ENCODE data around the gene SLC10A7. TPM values are rescaled to one million over a fixed set of nuclear protein-coding genes. Genes with fewer than 3 reads are reported as not detected.

Gene SLC10A7
- total and polyA plus RNA-seq, 10 of the 15 experiments (the other 5 are each of a cell fraction or from before 2014, with no cell fraction given): 4.6 to 23.7 (median 15.6) TPM

DNA sequence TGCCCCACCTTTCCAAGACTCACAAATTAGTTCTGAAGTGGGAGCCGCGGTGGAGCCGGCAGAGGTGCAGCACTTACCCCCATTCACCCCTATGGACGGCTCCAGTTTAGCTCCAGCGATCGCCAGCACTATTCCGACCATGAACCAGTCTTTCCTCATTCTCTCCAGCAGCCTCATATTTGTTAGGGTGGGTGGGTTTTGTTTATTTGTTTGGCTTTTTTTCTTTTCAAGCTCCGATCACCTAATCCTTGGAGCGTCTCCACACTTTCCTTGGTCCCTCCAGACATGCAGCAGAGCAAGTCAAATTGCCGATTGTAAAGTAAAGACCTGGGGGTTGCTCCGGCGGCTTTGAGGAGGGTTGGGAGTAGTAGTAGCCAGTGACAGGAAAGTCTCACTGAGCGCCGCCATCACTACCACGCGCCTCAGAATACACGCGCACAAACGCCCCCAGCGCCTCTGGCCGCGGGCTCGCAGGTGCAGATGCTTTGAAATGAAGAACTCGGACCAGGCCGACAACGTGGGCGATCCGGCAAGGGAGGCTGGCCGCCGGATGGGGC, at the start of gene SLC10A7 (continued):
- TF ChIP-seq MTA3 (IDR thresholded peaks at IDR 0.05; ENCODE audit: borderline replicate concordance, low read length) (no peak; the same call in 1 of the 2 replicates), PAX5 (IDR thresholded peaks at IDR 0.05; ENCODE audit: borderline replicate concordance, low read depth, low read length) (no peak), RAD51 (IDR thresholded peaks at IDR 0.05) (no peak), TCF12 (IDR thresholded peaks at IDR 0.05; ENCODE audit: low read depth, low read length) (peak; percentile 71), SIN3A (IDR thresholded peaks at IDR 0.05; ENCODE audit: low read depth, low read length) (0 out of 2 replicates have a peak, but pooled peaks have one; percentile 6), SRF (IDR thresholded peaks at IDR 0.05; ENCODE audit: low read depth in 2 of 2, low read length in 2 of 2) (peak in 1 of 2 experiments; percentile 82; a peak in 2 of 4 replicates), NFYB (IDR thresholded peaks at IDR 0.05; ENCODE audit: insufficient read depth, low read depth, low read length) (peak; percentile 13; the same call in 1 of the 2 replicates), NFIC (IDR thresholded peaks at IDR 0.05; ENCODE audit: low read depth, low read length) (peak; percentile 30; the same call in 1 of the 2 replicates), BACH1 (IDR thresholded peaks at IDR 0.05; ENCODE audit: borderline replicate concordance) (no peak), POLR2A (IDR thresholded peaks at IDR 0.05; ENCODE audit: low read depth, low read length) (peak; percentile 7; the same call in 1 of the 2 replicates)
- TF ChIP-seq, protein P1, sequence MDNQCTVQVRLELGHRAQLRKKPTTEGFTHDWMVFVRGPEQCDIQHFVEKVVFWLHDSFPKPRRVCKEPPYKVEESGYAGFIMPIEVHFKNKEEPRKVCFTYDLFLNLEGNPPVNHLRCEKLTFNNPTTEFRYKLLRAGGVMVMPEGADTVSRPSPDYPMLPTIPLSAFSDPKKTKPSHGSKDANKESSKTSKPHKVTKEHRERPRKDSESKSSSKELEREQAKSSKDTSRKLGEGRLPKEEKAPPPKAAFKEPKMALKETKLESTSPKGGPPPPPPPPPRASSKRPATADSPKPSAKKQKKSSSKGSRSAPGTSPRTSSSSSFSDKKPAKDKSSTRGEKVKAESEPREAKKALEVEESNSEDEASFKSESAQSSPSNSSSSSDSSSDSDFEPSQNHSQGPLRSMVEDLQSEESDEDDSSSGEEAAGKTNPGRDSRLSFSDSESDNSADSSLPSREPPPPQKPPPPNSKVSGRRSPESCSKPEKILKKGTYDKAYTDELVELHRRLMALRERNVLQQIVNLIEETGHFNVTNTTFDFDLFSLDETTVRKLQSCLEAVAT (IDR thresholded peaks at IDR 0.05): 0 out of 2 replicates have a peak, but pooled peaks have one; percentile 44
- TF ChIP-seq, protein P2, sequence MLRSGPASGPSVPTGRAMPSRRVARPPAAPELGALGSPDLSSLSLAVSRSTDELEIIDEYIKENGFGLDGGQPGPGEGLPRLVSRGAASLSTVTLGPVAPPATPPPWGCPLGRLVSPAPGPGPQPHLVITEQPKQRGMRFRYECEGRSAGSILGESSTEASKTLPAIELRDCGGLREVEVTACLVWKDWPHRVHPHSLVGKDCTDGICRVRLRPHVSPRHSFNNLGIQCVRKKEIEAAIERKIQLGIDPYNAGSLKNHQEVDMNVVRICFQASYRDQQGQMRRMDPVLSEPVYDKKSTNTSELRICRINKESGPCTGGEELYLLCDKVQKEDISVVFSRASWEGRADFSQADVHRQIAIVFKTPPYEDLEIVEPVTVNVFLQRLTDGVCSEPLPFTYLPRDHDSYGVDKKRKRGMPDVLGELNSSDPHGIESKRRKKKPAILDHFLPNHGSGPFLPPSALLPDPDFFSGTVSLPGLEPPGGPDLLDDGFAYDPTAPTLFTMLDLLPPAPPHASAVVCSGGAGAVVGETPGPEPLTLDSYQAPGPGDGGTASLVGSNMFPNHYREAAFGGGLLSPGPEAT (IDR thresholded peaks at IDR 0.05; ENCODE audit: low read depth): no peak
- TF ChIP-seq, protein P3, sequence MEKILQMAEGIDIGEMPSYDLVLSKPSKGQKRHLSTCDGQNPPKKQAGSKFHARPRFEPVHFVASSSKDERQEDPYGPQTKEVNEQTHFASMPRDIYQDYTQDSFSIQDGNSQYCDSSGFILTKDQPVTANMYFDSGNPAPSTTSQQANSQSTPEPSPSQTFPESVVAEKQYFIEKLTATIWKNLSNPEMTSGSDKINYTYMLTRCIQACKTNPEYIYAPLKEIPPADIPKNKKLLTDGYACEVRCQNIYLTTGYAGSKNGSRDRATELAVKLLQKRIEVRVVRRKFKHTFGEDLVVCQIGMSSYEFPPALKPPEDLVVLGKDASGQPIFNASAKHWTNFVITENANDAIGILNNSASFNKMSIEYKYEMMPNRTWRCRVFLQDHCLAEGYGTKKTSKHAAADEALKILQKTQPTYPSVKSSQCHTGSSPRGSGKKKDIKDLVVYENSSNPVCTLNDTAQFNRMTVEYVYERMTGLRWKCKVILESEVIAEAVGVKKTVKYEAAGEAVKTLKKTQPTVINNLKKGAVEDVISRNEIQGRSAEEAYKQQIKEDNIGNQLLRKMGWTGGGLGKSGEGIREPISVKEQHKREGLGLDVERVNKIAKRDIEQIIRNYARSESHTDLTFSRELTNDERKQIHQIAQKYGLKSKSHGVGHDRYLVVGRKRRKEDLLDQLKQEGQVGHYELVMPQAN (conservative IDR thresholded peaks at IDR 0.05): peak; percentile 57; the same call in 1 of the 2 replicates
